MG63 (cell line): Measurements from ENCODE around the gene TSTD2. TPM values are rescaled to one million over a fixed set of nuclear protein-coding genes. Genes with fewer than 3 reads are reported as not detected.

ENCODE experiments used
- DNase-seq: peaks from one replicate; pipeline ENCODE4 v3.0.0-alpha.2; 2020
- H3K27me3 ChIP-seq: fragments of 250-450 bp; sonication (Bioruptor Pico); 2 replicates; pipeline ENCODE4 v1.5.1; 2020; ENCODE audit warnings: mild to moderate bottlenecking, moderate library complexity
- H3K36me3 ChIP-seq: fragments of 250-450 bp; sonication (Bioruptor Pico); 2 replicates; pipeline ENCODE4 v1.5.1; 2020; ENCODE audit warnings: mild to moderate bottlenecking, moderate library complexity
- H3K4me3 ChIP-seq: fragments of 250-450 bp; sonication (Bioruptor Pico); 2 replicates; pipeline ENCODE4 v1.5.1; 2020; ENCODE audit warnings: mild to moderate bottlenecking, moderate library complexity
- H3K9me3 ChIP-seq: fragments of 250-450 bp; sonication (Bioruptor Pico); 2 replicates; pipeline ENCODE4 v1.5.1; 2020; ENCODE audit warnings: mild to moderate bottlenecking, moderate library complexity
- total RNA-seq: library from RNA; depleted of rRNA; stranded (reverse); fragments of >200 nt; shearing (Covaris generic); gene quantifications from 2 replicates; pipeline ENCODE4 v1.2.3, GENCODE V29; 2014; ENCODE audit warnings: low replicate concordance; rRNA removed

TSTD2 gene
- total RNA-seq, 1 experiment from 2014 or later, result 12.0 TPM

GRCh38 chr9:97560851-97561250 is 72.3 kb downstream of the TSTD2 start:
- H3K9me3 ChIP-seq, result no peaks in the 10 kb centered on the region
- H3K4me3 ChIP-seq, result no peak overlapping the region
- H3K36me3 ChIP-seq, result no peaks in the 10 kb centered on the region
- H3K27me3 ChIP-seq, result no peaks in the 10 kb centered on the region
- no peak for DNase-seq

GRCh38 chr9:97560154-97560553 is 73.0 kb downstream of the TSTD2 start:
- Histone ChIP-seq H3K9me3 (no peaks in the 10 kb centered on the region), H3K36me3 (no peaks in the 10 kb centered on the region), H3K4me3 (no peak overlapping the region), H3K27me3 (no peaks in the 10 kb centered on the region)
- DNase-seq, result no peak

- Histone ChIP-seq H3K27me3 (no peaks in the 10 kb centered on the region), H3K36me3 (no peaks in the 10 kb centered on the region), H3K9me3 (no peaks in the 10 kb centered on the region), H3K4me3 (no peak overlapping the region)
- DNase-seq, result no peak
Measured at GRCh38 chr9:97559111-97559514, 74.1 kb downstream of the TSTD2 start.

GRCh38 chr9:97558701-97559101 is 74.5 kb downstream of the TSTD2 start:
- Histone ChIP-seq H3K4me3 (no peak overlapping the region), H3K9me3 (no peaks in the 10 kb centered on the region), H3K36me3 (no peaks in the 10 kb centered on the region), H3K27me3 (no peaks in the 10 kb centered on the region)
- DNase-seq, result no peak

GRCh38 chr9:97557606-97558095 is 75.5 kb downstream of the TSTD2 start:
- no peak for DNase-seq
- Histone ChIP-seq H3K27me3 (peaks cover 2% of the 10 kb centered on the region; the same call in 1 of the 2 replicates), H3K9me3 (no peaks in the 10 kb centered on the region), H3K36me3 (no peaks in the 10 kb centered on the region), H3K4me3 (no peak overlapping the region)

GRCh38 chr9:97556721-97557605 is 76.2 kb downstream of the TSTD2 start:
- H3K27me3 ChIP-seq, result peaks cover 3% of the 10 kb centered on the region; the same call in 1 of the 2 replicates
- DNase-seq, result no peak
- no peaks in the 10 kb centered on the region for H3K9me3 ChIP-seq
- H3K36me3 ChIP-seq, result no peaks in the 10 kb centered on the region
- no peak overlapping the region for H3K4me3 ChIP-seq

- Histone ChIP-seq H3K4me3 (no peak overlapping the region), H3K9me3 (no peaks in the 10 kb centered on the region), H3K36me3 (no peaks in the 10 kb centered on the region), H3K27me3 (peaks cover 3% of the 10 kb centered on the region; the same call in 1 of the 2 replicates)
- no peak for DNase-seq
Measured at GRCh38 chr9:97556036-97556720, 77.0 kb downstream of the TSTD2 start.

GRCh38 chr9:97555164-97555563 is 78.0 kb downstream of the TSTD2 start:
- DNase-seq, result no peak

GRCh38 chr9:97554566-97555075 is 78.5 kb downstream of the TSTD2 start:
- no peak for DNase-seq
- H3K9me3 ChIP-seq, result no peaks in the 10 kb centered on the region

More at GRCh38 chr9:97555164-97555563, 78.0 kb downstream of the TSTD2 start:
- Histone ChIP-seq H3K9me3 (no peaks in the 10 kb centered on the region), H3K36me3 (no peaks in the 10 kb centered on the region), H3K4me3 (no peak overlapping the region), H3K27me3 (peaks cover 3% of the 10 kb centered on the region; the same call in 1 of the 2 replicates)

GRCh38 chr9:97553841-97554240 is 79.3 kb downstream of the TSTD2 start:
- DNase-seq, result no peak
- Histone ChIP-seq H3K27me3 (peaks cover 3% of the 10 kb centered on the region; the same call in 1 of the 2 replicates), H3K4me3 (no peak overlapping the region), H3K36me3 (no peaks in the 10 kb centered on the region), H3K9me3 (no peaks in the 10 kb centered on the region)

More at GRCh38 chr9:97554566-97555075, 78.5 kb downstream of the TSTD2 start:
- Histone ChIP-seq H3K27me3 (peaks cover 3% of the 10 kb centered on the region; the same call in 1 of the 2 replicates), H3K4me3 (no peak overlapping the region), H3K36me3 (no peaks in the 10 kb centered on the region)

GRCh38 chr9:97553141-97553540 is 80.0 kb downstream of the TSTD2 start:
- H3K9me3 ChIP-seq, result no peaks in the 10 kb centered on the region
- no peaks in the 10 kb centered on the region for H3K36me3 ChIP-seq
- DNase-seq, result no peak
- no peak overlapping the region for H3K4me3 ChIP-seq
- peaks cover 3% of the 10 kb centered on the region; the same call in 1 of the 2 replicates for H3K27me3 ChIP-seq

- Histone ChIP-seq H3K36me3 (no peaks in the 10 kb centered on the region), H3K27me3 (peaks cover 3% of the 10 kb centered on the region; the same call in 1 of the 2 replicates), H3K9me3 (no peaks in the 10 kb centered on the region), H3K4me3 (no peak overlapping the region)
- no peak for DNase-seq
Measured at GRCh38 chr9:97551308-97551707, 81.9 kb downstream of the TSTD2 start.

- Histone ChIP-seq H3K27me3 (peaks cover 3% of the 10 kb centered on the region; the same call in 1 of the 2 replicates), H3K9me3 (no peaks in the 10 kb centered on the region), H3K36me3 (no peaks in the 10 kb centered on the region), H3K4me3 (no peak overlapping the region)
- DNase-seq, result no peak
Measured at GRCh38 chr9:97550386-97550785, 82.8 kb downstream of the TSTD2 start.

Other genes starting within 250 kb of the TSTD2 start
- gene TDRD7, start 221.3 kb downstream of the TSTD2 start, total RNA-seq, result 12.6 and 15.5 TPM in 2 replicates
- 0.47 TPM in 1 of 2 replicates, not detected in the other for gene TMOD1, start 131.7 kb downstream of the TSTD2 start, total RNA-seq
- 35.7 and 263 TPM in 2 replicates for gene NCBP1, start 453 bp upstream of the TSTD2 start, total RNA-seq
- gene XPA, start 64.0 kb upstream of the TSTD2 start, total RNA-seq, result 4.9 and 15.5 TPM in 2 replicates
- gene FOXE1, start 219.9 kb upstream of the TSTD2 start, total RNA-seq, result not detected in 2 replicates